HL-60/S4 treated with phorbol 12-myristate 13-acetate at 8.2 ng/mL for 4 days and 3 days (cell line): Measurements from ENCODE around the gene PIAS1.
"Not testable (repeated sequence)": the region's sequence is repeated elsewhere in the genome, so short reads cannot be mapped to it uniquely, and the experiment has no call there.

Experiments used
- in situ Hi-C: fragments of 300-500 bp; cut with MboI; formaldehyde crosslinking; loops from 2 replicates; pipeline ENCODE4 v1.15.0; 2022; ENCODE audit warnings: low sequenced_read_pairs

The PIAS1 gene

DNA sequence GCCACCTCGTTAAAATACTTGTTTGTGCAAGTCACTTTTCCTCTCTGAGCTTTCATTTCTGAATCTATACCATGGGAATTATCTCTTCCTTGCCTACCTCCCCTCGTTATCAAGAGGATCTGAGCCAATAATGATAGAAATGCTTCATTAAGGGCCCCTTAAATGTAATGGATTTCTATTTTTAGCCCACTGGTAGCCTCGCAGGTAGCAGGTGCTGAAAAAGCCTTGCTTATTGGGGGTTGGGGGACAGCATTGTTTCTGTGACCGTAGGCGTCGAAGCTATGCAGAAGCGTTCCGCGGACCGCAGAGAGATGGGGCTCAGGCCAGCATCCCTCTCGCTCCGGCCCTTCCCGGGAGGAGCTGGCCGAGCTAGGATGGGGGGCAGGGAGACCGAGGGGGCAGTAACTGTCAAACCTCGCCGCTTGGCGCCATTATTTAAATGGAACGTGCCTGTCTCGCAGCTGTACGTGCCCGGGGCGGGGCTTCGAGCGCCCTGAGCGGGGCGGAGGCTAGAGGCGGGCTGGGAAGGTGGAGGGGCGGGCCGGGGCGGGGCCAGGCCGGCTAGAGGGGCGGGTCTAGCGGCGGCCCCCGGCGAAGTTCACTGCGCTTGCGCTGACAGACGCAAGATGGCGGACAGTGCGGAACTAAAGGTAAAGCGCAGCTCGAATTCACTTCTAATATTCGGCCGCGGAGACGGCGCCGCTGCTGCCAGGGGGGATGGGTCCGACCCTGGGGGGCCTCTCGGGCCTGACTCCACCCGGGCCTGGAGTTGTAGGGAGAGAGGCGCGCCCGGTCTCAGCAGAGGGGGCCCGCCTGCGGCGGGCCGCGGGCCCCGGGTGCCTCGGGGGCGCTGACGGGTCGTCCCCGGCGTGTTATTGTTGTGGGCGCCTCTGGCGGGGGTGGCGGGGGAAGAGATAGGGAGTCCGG, at the start of gene PIAS1:
Gene PIAS1, plus strand, starts transcription at position 615 of the 927 bp plus-strand sequence. Its CDS starts 12 bp downstream, at position 627.
- in situ Hi-C loops: no loop called here

DNA sequence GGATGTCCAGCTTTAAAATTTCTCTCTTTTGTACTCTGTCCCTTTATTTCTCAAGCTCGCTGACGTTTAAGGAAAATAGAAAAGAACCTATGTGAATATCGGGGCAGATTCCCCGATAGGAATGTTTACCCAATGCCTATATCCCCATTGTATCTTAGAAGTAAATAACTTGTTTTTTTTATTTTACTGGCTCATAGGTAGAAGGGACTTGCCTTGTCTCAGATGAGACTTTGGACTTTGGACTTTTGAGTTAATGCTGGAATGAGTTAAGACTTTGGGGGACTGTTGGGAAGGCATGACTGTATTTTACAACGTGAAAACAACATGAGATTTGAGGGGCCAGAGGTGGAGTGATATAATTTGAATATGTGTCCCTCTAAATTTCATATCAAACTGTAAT, 46.5 kb upstream of the PIAS1 start:
- in situ Hi-C loops: not testable (repeated sequence)

DNA sequence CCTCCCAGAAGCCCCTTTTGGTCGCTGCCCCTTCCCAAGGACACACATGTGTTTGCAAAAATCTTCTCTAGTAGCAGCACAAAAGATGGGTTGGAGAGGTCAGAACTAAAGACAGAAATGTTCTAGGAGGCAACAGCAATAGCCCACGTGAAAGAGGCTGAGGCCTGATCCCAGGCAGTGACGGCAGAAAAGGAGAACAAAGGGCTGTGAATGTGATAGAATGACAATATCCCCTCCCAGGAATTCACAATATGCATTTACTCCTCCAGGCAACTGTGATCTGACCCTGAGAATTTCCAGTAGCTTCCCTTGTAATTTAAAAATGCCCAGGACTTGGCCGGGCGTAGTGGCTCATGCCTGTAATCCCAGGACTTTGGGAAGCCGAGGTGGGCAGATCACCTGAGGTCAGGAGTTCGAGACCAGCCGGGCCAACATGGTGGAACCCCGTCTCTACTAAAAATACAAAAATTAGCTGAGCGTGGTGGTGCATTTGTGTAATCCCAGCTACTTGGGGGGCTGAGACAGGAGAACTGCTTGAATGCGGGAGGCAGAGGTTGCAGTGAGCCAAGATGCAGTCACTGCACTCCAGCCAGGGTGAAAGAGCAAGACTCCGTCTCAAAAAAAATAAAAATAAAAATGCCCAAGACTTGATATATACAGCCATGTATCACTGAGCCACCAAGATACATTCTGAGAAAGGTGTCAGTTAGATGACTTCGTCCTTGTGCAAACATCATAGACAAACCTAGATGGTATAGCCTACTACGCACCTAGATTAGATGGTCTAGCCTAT, 43.6 kb upstream of the PIAS1 start:
- in situ Hi-C loops: no loop called here

DNA sequence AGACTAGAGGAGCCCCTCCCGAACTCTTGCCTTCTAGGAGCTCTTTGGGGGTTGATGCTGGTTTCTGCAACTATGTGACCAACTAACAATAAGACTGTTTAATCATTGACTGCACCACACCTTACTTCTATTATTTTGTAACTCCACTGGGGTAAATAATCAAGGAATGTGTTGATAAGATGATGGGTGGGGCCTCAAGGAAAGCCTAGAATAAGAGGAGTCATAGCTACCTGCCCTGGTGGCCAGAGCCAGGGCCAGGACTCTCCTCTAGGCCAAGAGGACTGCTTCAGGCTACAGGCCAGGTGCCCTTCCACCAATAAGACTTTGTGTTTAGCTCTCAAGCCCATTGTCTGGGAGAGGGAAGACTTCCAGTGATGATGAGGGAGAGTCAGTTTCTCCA, 41.2 kb upstream of the PIAS1 start:
- in situ Hi-C loops: no loop called here

DNA sequence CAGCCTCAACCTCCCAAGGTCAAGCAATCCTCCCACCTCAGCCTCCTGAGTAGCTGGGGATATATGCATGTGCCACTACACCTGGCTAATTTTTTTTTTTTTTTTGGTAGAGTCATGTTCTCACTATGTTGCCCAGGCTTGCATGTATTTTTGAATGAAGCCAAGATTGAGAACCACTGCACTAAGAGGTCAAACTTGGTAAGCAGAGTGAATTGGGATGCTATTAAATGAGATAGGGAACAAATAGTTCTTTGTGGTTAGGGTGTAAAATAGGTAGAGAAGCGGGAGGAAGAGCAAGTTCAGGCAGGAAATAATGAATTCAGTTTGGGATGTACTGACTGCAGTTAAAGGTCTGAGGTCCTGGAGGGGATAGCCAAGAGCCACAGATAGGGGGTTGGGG, 39.9 kb upstream of the PIAS1 start:
- in situ Hi-C loops: no loop called here

DNA sequence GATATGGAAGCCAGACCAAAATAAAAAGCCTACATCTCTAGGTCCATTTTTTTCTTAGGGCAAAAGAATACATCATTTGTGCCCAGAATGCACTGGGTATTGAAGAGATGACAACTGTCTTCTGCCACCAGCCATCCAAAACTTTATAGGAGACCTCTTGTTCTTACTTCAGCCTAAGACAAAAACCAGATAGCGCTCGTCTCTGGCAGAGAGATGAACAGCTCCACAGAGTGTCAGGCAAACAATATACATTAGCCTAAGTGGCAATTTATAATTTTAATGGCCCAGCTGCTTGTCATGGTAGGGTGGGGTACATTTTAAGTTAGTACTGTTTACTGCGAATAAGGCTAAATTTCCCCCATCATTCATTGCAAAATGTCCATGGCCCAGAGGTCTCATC, 38.9 kb upstream of the PIAS1 start:
- in situ Hi-C loops: no loop called here

DNA sequence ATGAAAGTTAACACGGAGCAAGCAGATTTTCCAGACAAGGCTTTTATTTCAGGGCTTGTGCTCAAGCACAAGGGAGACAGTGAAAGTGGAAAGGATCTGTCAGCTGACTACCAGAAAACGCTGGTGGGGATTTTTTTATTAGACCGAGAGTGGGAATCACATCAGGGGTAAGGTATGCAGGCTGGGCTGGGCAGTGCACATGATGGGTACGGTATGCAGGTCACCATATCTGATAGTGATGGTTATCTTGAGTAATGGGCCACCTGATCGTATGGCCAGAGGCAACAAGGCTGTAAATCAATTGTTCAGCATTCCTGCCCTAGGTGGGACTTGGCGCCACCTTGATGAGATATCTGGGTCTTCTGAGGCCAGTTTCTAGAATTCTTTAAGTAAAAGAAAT, 36.9 kb upstream of the PIAS1 start:
- in situ Hi-C loops: no loop called here

DNA sequence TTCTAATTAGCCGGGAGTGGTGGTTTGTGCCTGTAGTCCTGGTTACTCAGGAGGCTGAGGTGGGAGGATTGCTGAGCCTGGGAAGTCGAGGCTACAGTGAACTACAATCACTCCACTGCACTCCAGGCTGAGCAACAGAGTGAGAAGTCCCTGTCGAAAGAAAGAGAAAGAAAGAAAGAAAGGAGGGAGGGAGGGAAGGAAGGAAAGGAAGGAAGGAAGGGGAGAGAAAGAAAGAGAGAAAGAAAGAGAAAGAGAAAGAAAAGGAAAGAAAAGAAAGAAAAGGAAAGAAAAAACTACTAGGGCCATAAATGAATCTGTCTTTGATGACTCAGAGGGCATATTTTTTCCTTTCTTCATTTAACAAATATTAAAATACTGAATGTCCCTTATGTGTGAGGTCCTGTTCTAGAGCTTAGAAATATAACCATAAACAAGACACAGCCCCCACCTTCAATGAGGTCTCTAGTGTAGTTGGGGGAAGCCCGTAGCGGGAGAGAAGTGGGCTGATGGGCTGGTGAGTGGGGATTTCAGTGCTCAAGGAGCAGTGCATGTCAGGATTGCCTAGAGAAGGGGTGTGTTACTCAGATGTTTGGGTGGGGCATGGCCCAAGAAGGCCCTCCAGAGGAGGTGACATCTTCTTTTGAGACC, 35.2 kb upstream of the PIAS1 start:
- in situ Hi-C loops: no loop called here

DNA sequence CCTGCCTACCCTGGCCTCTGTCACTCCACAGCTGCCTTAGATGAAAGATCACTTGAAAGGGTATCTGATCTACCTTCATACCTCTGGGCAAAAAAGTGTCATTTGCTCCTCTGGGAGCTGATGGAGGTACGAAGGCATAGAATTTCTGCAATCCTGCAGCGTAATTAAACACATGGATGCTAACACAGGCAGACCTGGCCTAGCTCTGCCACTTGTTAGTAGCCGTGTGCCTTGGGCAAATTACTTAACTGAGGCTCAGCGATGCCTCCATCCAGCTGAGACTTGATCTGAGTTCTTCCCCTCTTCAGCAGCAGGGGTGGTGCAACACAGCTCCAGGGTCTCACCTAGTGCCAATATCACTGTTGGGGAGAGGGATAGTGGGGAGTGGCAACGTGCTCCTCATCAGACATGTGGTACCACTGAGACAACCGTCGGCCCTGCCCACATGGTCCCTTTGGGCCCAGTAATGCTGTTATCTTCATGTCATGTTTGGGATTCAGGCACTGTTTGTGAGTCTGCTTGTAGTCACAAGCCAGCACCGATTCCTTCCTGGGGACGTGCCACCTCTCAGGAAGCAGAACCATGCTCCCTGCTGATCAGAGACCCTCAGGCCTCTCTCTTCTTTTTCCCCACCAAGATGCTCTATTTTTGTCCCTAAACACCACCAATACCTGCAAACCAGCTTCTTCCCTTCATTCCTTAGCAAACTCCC, 34.1 kb upstream of the PIAS1 start:
- in situ Hi-C loops: no loop called here

DNA sequence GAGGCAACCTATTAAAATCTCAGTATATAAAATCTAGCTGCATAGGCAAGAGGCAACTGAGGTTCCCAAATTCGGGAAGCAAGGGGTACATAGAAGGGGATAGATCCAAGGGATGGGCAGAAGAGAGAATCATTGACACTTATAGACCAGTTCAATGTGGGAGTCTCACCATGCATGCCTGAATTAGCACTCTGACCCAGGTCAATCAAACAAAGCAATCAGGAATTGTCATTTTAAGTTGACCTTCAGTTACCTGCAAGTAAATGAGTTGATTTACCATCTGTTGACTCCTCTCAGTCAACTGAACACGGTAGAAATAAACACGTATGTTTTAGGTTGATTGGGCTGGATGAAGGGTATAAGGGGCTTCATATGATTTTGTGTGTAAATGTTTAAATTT, 33.4 kb upstream of the PIAS1 start:
- in situ Hi-C loops: no loop called here

DNA sequence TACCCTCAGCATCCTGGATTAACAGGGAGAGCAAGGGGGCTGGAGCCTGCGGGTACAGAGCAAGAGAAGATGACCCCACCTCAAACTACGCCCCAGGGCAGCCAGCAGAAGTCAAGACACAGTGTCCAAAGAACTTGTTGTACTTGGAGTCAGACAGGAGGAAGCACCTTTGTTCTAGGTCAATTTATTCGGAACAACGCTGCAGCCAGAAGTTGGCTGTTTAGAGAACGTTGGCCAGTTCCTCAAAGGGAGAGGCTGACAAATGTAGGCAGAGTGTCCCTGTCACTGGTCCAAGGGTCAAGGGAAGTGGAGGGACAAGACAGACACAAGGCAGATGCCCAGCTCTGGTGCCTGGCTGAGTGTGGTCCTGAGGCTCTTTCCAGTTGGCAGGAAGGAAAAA, 32.1 kb upstream of the PIAS1 start:
- in situ Hi-C loops: no loop called here

DNA sequence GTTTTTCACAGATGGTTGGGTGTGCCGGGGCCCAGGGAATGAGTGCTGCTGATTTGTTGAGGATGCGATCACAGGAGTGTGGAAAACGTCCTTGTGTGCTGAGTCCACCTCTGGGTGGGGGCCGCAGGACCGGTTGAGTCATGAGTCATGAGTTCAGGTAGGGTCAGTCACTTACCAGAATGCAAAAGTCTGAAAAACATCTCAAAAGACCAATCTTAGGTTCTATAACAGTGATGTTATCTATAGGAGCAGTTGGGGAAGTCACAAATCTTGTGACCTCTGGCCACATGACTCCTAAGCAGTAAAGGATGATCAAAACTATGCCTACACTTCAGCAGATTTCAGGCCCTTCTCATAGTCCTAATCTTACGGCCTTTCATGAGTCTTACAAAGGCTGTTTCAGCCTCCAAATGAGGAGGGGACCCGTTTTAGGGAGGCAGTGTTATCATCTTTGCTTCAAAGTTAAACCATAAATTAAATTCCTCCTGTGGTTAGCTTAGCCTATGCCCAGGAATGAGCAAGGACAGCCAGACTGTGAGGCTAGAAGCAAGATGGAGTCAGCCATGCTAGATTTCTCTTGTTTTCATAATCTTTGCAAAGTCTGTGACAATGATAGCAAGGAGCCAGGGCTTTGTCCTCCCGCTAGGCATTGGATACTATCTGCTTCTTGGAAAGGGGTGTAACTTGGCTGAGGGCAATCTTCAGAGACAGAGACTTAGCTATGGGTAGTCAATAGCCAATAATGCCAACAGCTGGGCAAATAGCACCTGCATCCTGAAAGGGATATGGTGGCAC, 30.6 kb upstream of the PIAS1 start:
- in situ Hi-C loops: no loop called here

DNA sequence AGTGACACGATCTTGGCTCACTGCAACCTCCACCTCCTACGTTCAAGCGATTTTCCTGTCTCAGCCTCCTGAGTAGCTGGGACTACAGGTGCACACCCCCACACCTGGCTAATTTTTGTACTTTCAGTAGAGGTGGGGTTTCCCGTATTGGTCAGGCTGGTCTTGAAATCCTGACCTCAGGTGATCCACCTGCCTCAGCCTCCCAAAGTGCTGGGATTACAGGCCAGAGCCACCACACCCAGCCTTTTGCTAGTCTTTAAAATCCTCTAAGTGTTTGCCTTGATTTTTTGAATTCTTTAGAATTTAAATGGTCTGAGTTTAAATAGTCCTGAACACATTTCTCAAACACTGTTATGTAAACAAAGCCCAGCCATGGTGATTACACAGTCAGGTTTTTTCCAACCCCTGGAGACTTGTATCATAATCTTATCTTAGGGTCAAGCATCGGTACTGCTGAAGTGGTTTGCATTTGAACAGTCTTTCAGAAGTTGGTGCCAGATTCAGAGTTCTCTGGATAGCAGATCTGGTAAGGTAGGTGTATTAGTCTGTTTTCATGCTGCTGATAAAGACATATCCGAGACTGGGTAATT, 28.2 kb upstream of the PIAS1 start:
- in situ Hi-C loops: no loop called here

DNA sequence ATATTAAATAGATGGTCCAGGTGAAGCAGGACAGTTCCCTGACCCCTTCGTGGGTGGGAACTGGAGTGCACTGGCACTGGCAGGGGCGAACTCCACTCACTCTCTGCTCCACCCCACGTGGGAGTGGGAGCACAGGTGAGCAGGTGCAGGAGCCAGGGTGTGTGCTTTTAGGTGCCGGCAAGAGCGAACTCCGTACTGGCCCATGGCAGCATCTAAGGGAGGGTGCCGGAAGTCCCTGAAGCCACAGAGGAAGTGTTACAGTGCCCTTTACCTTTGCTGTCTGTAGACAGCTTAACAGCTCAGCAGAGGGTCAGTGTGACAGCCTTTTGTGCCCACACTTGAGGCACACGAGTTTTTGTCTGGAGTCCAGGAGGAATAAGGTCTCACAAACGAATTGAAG, 26.7 kb upstream of the PIAS1 start:
- in situ Hi-C loops: no loop called here

DNA sequence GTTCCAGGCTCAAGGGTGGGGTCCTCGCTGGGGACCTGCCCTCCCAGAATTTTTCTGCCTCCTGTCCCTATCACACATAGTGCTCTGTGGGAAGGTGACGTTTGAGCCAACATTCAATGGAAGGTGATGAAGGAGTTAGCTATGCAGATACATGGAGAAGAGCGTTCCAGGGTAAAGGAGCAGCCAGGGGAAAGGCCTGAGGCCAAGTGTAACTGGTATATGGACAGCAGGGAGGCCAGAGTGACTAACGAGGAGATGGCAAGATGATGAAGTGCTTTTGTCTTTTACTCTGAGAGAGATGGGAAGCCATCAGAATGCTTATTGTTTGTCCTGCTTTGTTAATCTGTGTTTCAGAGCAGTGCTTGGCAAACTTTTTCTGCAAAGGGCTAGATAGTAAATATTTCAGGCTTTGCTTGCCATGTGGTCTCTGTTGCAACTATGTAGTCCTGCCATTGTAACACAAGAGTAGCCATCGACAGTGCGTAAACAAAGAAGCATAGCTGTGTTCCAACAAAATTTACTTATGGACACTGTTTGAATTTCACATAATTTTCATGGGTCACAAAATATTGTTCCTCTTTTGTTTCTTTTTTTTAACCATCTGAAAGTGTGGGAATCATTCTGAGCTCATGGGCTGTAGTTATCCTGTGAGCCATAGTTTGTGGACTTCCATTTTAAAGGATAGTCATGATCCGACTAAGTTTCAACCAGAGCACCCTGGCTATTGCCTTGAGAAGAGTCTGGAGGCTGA, 25.8 kb upstream of the PIAS1 start:
- in situ Hi-C loops: no loop called here

DNA sequence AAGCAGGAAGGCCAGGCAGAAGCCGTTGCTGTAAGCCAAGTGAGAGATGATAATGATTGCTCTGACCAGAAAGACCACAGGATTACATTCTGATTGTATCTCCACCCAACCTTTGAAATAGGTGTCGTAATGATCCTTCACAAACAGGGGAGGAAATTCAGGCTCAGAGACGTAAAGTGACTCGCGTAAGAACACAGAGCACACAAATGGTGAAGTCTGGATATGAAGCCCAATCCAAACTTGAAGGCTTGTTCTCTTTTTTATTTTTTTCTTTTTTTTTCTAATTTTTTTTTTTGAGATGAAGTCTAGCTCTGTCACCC, 25.3 kb upstream of the PIAS1 start:
- in situ Hi-C loops: no loop called here

DNA sequence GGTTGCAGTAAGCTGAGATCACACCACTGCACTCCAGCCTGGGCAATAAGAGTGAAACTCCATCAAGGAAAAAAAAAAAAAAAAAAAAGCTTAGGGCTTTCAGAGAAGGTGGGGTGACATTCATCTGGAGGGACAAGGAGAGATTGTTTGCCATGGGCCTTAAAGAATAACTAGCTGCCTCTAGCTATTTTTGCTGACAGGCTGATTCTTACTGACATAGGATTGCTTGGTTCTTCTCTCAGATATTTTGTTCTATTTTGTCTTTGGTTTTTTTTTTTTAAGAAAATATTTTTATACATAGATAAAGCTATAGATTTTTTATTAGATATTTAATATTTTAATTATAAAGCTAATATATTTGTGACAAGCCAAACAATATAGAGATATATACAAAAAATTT, 24.2 kb upstream of the PIAS1 start:
- in situ Hi-C loops: no loop called here

DNA sequence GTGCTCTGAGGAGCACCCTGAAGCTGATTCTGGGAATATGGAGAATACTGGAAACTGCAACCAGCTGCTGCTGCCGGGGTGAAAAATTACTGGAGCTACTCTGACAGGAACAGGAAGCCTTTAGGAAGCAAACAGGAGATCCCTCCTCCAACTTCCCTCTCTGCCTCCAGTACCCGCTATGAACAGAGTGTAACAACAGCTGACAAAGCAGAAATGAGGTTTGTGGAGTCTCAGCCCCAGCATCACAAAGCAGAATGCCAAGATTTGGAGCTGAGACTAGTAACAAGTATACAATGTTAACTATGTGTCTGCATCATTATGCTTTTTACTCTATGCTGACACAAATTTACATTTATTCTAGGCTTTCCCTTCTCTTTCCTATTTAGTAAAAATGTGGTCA, 22.7 kb upstream of the PIAS1 start:
- in situ Hi-C loops: no loop called here

DNA sequence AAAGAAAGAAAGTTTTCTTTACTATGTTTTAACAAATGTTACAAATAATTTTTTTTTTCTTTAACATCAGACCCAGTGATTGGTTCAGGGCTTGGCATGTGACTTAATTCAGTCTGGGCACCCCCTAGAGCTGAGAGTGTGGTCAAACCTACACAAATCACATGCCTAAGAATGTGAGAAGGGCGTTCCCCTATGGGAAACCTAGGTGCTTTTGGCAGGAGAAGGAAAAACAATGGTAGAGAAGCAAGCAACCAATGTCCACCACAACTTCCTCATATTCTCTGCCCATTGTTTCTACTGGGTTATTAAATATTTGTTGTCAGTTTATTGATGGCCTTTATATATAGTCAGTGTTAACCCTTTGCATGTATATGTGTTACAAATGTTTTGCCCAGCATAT, 21.4 kb upstream of the PIAS1 start:
- in situ Hi-C loops: no loop called here
